Gastrocnemius medialis (tissue), 4 donors: ENCODE data around the gene ORC6.

Experiments used
- CTCF ChIP-seq, 5 experiments: fragments of 450-650 bp in 3 of 5; fragments of 200-600 bp in 2 of 5; sonication (generic) in 2 of 5; IDR thresholded peaks in 4 of 5; conservative IDR thresholded peaks in 1 of 5; 1 replicate in 4 of 5; 2 replicates in 1 of 5; pipeline ENCODE4 v1.5.1; 2016 to 2019; ENCODE audit warnings: antibody characterized with exemption in 5 of 5, mild to moderate bottlenecking in 3 of 5, moderate library complexity in 3 of 5
- POLR2A ChIP-seq, 2 donors: fragments of 450-650 bp; IDR thresholded peaks; one replicate each; pipeline ENCODE4 v1.6.1; 2017; ENCODE audit warnings: antibody characterized with exemption in 2 of 2, mild to moderate bottlenecking in 2 of 2, moderate library complexity in 2 of 2

GRCh38 chr16:46649588-46650253 is 39.7 kb upstream of the ORC6 start:
- TF ChIP-seq CTCF (IDR thresholded peaks at IDR 0.05 in 4 of 5, conservative IDR thresholded peaks at IDR 0.05 in 1 of 5) (no peak), POLR2A (IDR thresholded peaks at IDR 0.05) (peak; percentile 73)
